Skin of body (tissue), 2 donors: ENCODE data around the gene STARD13. TPM values are rescaled to one million over a fixed set of nuclear protein-coding genes. Genes with fewer than 3 reads are reported as not detected.
"Not testable (repeated sequence)": the region's sequence is repeated elsewhere in the genome, so short reads cannot be mapped to it uniquely, and the experiment has no call there.

Experiments
- DNase-seq: peaks from one replicate; lab custom pipeline; 2025; lab: John Stamatoyannopoulos, UW
- total RNA-seq: library from RNA; depleted of rRNA; stranded (reverse); fragments of >200 nt; gene quantifications from one replicate; pipeline ENCODE4 v1.2.3, GENCODE V29; 2014

STARD13 gene
- total RNA-seq, 1 donor from 2014 or later, result 38.7 TPM

DNA sequence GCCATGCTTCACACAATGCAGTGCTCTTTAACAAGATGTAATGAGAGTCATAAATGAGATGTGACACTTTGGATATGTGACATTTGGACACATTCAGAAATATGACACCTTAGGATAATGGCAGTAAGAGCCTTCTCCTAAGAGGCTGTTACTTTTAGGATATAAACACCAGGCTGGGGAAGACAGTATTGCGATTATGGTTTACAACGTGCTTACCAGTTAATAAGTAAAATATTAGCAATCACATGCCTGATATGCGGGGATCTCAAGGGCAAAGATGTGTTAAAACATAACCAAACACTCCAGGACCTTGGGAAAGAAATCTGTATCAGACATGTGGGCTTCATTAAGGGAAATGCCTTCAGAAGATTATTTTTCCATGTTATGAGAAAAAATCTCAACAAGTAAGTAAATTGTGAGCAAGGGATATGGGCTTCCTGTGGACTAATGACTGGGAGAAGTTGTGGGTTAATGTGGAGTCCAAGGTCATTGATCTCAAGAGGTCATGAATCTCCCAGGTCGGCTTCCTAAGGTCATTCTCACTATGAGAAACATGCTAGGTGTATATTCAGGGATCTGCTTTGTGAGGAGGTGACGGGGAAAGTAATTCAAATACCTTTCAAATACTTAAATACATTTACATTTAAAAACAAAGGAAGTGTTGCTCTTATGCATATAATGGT lies 105.3 kb downstream of the STARD13 start:
- peak; percentile 38 for DNase-seq

DNA sequence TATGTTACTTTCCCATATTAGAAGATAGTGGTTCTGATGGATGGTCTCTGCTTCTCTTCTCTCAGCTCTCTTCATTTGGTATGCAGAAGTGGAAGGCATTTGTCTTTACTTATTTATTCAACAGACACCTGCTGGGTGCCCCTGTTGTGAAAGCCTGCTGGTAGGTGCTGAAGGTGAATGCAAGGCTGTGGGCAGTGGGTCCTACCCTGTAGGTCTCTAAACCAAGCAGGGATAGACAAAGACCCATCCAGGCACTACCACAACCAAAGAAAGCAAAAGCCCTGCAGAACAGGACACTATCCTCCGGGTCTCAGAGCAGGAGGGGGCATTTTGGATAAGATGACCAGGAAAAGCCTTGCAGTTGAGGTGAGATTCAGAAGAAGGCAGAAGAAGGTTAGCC lies 106.1 kb downstream of the STARD13 start:
- DNase-seq, result no peak

DNA sequence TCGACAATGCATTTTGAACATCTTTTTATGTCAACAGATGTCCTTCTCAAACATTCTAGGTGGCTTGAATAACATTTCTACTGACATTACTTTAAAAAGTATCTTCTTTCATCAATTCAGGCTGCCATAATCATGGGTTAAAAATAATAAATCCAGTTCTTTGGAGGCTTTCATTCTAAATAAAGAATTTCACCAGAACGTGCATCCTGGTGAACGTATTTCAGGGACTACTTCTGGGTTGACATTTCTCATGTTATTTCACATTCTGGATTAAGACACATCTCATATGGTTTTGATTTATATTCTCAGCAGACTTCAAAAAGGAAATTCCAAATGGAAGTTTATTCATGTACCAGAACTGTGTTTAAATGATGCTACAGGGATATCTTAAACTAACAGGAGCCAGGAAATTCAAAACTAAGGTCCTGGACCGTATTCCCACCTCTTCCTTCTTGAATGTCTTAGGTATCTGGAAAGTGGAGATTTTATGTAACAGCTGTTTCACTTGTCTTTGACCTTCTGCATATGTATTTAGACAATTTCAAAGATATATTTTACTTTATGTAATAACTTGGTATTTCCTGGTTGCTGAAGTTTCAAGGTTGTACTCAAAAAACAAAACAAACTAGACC lies 107.2 kb downstream of the STARD13 start:
- peak; percentile 63 for DNase-seq

DNA sequence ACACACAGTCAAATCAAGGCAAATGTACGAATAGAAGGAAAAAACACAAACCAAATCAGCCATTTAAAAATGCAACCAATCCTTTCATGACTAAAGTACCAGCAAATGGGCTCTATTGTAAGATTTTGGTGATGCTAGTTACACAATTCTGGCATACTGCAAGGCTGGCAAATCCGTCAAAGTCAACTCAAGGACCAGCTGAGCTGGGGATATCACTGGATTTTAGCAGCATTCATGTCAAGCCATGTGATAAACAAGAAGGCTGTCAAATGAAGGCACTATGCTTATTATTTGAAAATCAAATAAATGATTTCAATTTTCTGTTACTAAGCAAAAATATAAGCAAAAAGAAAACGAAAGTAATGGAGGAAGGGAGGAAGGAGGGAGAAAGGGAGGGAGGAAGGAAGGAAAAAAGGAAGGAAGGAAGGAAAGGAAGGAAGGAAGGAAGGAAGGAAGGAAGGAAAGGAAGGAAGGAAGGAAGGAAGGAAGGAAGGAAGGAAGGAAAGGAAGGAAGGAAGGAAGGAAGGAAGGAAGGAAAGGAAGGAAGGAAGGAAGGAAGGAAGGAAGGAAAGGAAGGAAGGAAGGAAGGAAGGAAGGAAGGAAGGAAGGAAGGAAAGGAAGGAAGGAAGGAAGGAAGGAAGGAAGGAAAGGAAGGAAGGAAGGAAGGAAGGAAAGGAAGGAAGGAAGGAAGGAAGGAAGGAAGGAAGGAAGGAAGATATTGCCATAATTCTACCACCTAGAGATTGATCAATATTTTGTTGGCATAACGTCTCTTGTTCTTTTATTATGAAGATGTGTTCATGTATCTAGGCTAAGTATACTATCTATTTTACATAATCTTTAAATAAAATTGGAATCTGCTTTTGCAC lies 108.0 kb downstream of the STARD13 start:
- not testable (repeated sequence) for DNase-seq

DNA sequence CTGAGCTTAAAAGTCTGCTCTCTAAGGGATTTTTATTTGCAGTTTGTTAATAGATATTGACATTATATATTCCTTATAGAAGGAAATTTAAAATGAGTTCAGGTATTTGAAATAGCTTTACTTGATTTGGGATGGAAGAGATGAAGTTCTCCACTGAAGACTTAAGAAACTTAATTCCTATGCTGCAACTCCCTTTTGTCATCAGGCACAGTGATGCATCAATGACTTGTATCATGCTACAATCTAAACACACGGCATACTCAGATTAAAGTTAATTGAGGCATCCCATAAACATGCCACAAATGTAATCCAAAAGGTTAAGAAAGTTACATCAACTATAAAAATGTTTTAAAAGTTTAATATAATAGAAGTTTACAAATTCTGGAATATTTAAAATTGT lies 109.0 kb downstream of the STARD13 start:
- DNase-seq, result no peak

DNA sequence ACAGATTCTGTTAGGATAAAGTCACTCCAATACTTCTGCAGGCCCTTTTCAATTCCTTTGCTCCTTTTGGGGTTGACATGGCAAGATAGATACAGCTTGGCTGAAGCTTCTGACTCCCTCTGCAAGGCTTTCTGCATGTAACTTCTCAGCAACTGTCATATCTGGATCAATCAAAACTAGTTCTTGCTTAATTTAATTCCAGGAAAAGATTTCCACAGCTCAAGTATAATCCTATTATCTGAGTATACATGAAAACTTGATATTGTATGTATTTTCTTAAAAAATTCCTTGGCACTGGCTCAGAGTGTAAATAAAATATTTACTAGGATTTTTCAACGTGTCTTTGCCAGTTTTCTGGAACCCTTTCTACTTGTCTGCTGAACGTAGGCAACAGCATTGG lies 109.6 kb downstream of the STARD13 start:
- peak; percentile 15 for DNase-seq

DNA sequence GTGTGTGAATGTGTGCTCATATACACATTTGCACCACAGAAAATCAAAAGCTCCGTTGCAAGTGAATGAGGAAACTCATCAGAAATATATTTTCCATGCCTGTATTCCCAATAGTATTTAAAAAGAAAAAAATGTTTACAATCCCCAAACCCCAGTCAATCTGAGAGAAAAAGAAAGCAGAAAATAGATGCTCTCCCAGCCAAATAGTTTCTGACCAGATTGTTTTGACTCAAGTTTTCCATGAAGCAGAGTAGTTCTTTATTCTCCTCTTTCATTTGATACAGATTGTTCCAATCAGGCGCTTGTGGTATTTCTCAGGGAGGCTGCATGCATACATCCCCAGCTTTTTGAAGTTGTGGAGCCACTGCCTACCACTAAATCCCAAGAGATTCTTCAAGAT lies 110.6 kb downstream of the STARD13 start:
- DNase-seq, result peak; percentile 98

DNA sequence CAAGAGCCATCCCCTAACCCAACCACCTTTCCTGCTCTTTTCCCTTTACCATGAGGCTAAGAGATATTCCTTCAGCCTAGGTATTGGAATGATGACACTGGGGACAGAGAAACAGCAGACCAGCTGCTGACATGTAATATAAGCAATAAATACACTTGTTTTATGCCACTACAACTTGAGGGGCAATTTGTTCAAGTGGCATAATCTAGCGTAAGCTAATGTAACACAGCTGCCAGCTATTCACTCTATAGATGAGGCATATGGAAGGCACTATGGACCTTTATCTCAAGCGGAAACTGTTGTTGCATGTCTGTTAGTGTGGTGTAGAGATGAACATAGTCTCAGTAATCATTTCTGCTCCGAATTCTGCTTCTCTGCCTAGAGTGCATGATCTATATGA lies 111.1 kb downstream of the STARD13 start:
- no peak for DNase-seq

DNA sequence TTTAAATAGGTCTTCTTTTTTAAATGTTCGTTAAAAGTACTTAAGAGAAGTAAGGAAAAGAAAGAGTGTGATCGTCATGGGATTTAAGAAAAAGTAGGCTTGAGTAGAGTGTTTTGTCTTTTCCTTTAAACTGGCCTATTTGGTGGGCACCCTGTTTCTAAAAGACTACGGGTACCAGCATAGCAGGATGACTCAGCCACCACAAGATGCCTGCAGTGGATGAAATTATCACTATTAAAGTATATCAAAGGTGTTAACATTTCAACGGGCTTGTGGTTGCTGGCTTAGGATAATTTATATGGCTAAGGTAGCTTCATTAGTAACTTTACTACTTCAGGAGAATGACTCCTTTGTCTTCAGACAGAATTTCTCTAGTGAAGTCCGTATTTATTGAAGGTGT lies 112.6 kb downstream of the STARD13 start:
- no peak for DNase-seq

DNA sequence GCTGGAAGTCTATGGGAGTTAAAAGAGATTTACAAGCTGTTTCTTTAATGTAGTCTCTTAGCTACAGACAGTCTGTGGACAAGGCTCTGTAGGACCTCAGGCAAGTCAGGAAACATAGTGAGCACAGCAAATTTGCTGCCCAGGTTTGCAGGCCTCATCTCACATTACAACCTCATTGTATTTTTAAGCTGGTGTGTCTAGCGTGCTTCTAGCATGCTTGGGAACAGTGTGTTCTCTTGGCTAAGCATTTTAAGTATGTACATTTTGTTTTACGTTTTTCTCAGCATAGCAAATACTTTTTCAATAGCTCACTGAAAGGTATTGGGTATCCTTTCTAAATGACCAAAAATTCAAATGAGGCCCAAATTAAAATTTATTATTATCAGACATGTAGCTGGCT lies 113.2 kb downstream of the STARD13 start:
- no peak for DNase-seq

DNA sequence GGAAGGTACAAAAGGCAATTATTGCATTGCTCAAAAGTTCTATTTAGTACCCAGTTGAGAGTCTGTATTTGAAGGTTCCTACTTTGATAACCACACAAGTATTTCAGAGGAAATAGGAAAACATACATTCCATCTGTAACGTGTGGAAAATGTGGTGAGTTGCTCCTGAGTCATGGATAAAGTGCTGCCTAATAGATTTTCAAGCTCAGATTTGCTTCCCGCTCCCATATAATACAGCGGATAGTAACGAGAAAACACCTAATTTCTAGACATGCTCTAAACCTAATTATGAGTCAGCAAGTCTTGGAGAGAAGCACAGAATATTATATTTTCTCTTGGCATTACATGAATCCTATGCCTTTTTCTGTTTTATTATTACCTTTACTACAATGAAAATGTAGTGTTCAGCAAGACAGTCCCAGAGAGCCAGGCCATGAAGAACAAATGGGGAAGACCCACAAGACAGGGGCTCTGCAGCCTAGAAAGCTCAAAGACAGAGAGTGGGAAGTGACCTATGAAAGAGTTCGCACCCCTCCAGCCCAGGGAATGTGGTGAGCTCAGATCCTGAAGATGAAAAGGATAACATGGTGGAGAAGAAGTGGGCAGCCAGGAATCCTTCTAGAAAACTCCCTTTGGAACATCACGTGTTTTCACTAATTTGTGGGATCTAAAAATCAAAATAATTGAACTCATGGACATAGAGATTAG lies 116.1 kb downstream of the STARD13 start:
- no peak for DNase-seq

DNA sequence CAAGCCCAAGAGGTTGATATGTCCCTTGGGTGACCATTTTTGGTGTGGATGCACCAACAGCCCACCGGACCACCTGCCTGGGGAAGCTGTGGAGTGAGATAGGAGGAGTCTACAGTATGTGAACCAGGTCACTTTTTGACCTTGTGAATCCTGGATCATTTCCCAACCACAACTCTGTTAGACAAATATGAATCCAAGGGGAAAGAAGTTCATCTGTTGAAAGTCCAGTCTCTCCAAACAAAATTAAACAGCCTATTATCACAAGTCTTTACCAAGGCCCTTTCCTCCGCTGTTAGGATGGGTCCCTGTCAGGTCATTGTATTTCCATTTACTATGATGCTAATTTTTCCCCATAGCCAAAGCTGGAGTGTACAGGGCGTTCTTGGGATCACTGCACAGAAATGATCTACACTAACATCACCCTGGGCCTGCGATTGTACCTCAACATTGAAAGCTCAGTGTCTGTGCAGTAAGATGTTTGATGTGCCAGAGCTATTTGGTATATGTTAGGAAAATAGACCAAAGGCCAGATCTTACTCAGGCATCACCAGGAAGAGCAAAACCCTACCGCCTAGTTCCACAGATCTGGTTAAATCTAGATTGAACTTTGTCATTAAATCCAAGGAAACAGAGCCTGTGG lies 117.1 kb downstream of the STARD13 start:
- DNase-seq, result no peak

DNA sequence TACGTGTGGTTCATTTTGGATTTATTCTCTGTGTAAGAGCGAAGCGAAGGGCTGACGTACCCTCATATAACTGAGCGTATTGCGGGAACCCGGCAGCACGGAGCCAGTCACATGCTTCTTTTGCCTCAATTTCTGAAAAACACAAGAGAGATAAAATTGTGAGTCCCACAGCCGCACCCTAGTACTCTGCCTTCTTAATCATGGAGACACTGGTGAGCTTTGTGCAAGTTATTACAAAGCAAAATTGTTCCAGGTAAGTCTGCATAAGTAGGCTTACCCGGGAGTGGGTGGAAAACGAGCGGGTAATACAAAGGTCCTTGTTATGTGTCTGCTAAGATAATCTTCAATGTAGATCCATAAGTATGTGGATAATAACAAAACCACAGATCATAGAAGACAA lies 118.1 kb downstream of the STARD13 start:
- no peak for DNase-seq

DNA sequence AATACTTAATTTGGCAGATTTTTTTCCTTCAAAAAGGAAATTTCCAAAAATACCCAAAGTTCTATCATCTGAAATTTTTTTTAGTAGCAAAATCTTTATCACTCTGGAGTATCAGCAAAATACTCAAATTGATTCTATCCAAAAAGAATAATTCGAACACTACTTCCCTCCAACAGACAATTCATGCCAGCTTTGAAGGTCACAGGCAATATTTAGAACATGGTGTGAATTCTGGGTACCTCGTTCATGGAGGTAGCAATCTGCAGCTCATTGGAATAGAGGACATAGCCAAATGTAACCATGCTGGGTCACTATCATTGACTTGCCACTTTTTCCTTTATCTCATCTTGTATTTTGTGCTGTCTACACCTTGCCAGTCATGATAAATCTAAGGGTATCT lies 119.8 kb downstream of the STARD13 start:
- no peak for DNase-seq

DNA sequence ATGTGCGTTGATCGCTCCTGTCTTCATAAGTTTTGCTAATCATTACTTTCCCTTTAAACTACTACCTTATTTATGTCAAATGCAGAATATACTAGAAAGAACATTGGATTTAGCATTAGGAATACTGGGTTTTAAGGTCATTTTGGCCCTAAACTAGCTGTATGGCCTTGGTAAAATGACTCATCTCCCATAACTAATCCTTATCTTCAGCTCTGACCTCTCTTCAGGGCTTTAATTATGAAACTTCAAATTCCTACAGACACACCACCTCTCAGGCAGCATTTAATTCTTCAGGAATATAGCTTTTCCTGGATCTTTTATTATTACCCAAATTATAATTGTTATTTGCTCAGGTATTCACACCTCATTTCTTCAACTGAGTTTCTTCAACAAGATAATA lies 121.2 kb downstream of the STARD13 start:
- DNase-seq, result no peak

DNA sequence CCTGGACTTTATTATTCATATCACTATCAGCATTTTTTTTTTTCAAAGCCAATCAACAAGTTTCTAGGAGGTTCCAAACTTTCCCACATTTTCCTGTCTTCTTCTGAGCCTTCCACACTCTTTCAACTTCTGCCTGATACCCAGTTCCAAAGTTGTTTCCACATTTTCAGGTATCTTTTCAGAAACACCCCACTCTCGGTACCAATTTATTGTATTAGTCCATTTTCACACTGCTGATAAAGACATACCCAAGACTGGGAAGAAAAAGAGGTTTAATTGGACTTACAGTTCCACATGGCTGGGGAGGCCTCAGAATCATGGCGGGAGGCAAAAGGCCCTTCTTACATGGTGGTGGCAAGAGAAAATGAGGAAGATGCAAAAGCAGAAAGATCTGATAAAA lies 122.8 kb downstream of the STARD13 start:
- not testable (repeated sequence) for DNase-seq

DNA sequence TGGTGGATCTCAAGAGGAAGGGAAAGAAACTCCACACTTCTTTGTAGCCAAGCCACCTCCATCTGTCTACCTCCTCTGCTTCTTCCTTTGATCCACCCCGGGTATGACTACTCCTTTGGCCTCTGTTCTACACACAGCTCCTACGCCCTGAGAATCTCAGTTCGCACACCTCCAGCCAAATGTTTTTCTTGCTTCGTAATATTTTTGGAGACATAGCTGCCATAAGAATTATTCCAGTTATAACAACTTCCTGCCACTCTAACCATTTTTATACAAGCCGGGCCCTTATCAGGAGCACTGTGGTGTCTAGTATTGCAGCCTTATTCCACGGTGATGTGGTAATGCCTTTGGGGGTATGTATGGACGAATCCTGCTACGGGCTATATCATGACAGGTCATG lies 126.7 kb downstream of the STARD13 start:
- no peak for DNase-seq

DNA sequence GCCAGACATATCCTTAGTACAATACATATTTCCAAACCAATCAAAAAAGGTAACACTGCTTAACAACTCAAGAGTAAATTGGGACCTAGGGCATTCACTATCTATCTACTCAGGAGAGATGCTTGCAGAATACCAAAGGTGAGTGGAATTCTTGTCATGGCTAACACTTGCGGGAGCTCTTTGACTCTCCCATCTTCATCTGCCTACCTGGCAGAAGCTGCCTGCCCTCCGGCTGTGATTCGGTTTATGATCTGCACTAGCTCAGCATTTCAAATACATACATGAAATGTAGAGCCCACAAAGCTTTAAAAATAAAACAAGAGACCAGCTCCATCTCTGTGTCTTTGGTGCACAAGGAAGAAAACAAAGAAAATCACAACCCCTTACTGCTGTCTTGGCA lies 127.3 kb downstream of the STARD13 start:
- DNase-seq, result no peak

DNA sequence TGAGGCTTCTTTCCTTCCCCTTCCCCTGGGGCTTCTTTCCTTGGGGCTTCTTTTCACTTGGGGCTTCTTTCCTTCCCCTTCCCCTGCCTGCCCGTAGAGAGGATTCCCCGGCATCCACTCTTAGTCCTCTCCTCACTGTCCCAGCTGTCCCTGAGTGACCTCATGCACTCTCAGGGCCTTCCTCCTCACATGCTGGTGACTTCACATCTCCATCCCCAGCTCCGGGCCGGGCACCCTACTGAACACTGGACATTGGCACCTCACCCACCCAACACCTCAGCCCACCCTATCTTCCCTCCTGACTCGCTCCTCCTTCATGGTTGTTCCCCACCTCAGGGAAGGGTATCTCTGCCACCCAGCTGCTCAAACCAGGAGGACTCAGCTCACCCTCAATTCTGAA lies 130.6 kb downstream of the STARD13 start:
- no peak for DNase-seq

DNA sequence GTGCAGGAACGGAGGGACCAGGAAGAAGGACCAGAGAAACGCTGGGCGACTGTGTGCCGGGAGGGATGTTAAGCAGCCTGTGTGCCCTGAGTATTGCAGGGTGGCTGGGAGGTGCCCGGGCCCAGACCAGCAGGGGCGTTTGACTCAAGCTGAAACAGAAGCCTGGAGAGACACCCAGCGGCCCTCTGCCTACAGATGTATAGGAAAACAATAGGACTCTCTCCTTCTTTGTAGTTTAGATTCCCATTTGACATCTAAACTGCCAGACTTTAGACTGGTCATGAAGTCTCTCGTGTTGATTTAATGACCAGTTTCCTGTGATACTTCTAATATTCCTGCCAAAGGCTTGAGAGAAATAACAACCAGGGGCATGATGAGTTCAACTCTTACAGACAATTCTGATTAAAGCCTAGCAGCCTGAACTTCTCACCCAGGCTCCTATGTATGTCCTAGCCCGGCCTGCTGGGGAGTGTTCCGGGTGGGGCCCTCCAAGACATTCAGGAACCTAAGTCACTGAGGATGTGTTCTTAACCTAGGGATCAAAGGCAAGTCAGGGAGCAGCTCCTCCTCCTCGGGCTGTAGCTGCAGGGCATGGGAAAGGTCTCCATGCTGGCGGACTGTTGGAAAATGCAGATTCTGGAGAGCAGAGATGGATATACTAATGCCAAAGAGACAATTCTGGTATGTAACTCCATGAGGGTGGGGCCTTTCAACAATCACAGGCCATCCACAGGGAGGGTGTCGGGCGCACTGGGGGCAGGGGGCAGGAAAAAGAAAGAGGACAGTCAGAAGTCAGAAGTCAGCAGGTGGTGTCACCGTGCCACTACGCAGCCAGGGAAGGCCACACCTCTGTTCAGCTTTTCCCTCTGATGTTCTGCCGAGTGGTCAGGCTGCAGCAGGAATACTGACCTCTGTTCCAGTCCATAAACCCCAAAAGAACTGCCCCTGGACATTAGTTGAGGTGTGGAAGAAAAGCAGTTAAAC lies 131.8 kb downstream of the STARD13 start:
- DNase-seq, result no peak
